Measurements from ENCODE around the gene FTCD. TPM values are rescaled to one million over a fixed set of nuclear protein-coding genes. Genes with fewer than 3 reads are reported as not detected.
A peak's percentile ranks its signal among the peaks of the same experiment; 100 is the strongest.

FTCD gene
- total and polyA plus RNA-seq, 2 of the 8 experiments (the other 6 are each of a cell fraction or from before 2014, with no cell fraction given): 3.3 to 4.9 TPM

DNA sequence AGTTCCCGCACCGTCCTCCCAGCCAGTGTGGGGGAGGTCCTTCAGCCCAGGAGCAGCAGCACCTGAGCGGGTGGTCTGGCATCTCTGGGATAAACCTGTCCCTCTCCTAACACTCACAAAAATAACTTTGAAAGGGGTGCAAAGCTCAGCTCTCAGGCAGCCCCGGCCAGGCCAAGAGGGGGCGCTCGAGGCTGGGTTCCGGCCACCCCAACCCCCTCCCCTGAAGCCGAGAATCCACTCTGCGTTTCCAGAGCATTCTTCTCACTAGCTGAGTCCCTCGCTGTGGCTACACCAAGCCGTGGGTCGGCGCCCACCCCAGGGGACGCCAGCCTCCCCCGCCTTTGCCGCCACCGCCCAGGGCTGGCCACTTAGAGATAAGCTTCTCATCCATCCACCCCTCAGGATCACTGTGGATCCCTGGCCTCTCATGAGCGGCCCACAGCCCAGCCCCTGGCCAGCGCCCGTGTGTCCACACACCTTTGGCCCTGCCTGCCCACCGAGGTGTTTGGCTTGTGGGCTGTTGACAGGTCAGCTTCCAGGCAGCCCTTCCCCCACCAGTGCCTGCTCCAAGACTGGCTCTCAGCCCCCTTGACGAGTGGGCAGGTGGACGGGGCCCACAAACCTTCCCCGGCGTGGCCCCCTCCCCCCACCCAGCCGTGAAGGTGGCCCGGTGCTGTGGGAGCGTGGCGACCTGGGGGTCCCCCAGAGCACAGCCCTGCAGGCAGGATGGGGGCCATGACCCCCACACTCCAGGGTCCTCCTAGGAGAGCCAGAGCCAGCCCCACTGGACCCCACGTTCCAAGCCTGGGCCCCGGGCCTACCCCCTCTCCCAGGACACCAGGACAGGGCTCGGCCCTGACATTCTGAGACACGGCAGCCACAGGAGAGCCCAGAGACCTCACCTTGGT is 1.9 kb downstream of the FTCD start:
- H4K5ac ChIP-seq (ENCODE audit: insufficient read length, low read depth, low read length): peak overlapping the region; percentile 35
- TF ChIP-seq TCF12 (IDR thresholded peaks at IDR 0.05; ENCODE audit: low read depth, low read length): no peak
- TF ChIP-seq GABPA (IDR thresholded peaks at IDR 0.05; ENCODE audit: borderline replicate concordance, insufficient read depth, low read length): peak; percentile 73; the same call in 1 of the 2 replicates
- TF ChIP-seq CTBP2 (IDR thresholded peaks at IDR 0.05; ENCODE audit: borderline replicate concordance, insufficient read depth, insufficient read length, low read length): no peak
- no peak for TF ChIP-seq MAX (IDR thresholded peaks at IDR 0.05)
- no peak for TF ChIP-seq CHD2 (IDR thresholded peaks at IDR 0.05; ENCODE audit: low read length)
- 0 out of 2 replicates have a peak, but pooled peaks have one; percentile 20 for TF ChIP-seq EGR1 (IDR thresholded peaks at IDR 0.05; ENCODE audit: borderline replicate concordance, low read depth, low read length)
- no peak for TF ChIP-seq RXRA (IDR thresholded peaks at IDR 0.05; ENCODE audit: insufficient read depth, low read depth, low read length)
- TF ChIP-seq TAF1 (IDR thresholded peaks at IDR 0.05; ENCODE audit: low read depth, low read length): 0 out of 2 replicates have a peak, but pooled peaks have one; percentile 28
- TF ChIP-seq RAD21 (IDR thresholded peaks at IDR 0.05 in 1 of 2, conservative IDR thresholded peaks at IDR 0.05 in 1 of 2; ENCODE audit: low read depth in 2 of 2, low read length in 2 of 2): peak; percentile 60 to 69; a peak in 3 of 4 replicates
- TF ChIP-seq JUN (IDR thresholded peaks at IDR 0.05; ENCODE audit: low read depth, low read length): no peak

More for the DNA sequence above, 1.9 kb downstream of the FTCD start:
- Histone ChIP-seq H2BK5ac (ENCODE audit: low read depth, low read length) (peak overlapping the region; percentile 52; the same call in 1 of the 2 replicates), H3K9ac (replicated peaks in 1 of 4; ENCODE audit: extremely low read depth in 1 of 4, low read depth in 3 of 4, low read length in 3 of 4) (no peak overlapping the region; a peak in 1 of 7 replicates), H3K4me3 (ENCODE audit: extremely low read depth in 1 of 4, insufficient read depth in 2 of 4, low read depth in 3 of 4, low read length in 4 of 4) (no peak overlapping the region; a peak in 1 of 8 replicates), H4K8ac (ENCODE audit: extremely low read depth, insufficient read depth, low read length) (peak overlapping the region; percentile 89), H3K9me3 (ENCODE audit: insufficient read depth in 2 of 2, low read depth in 1 of 2, low read length in 1 of 2) (no peaks in the 10 kb centered on the region), H2AK5ac (ENCODE audit: low read depth, low read length) (no peak overlapping the region), H3K4me1 (replicated peaks in 1 of 4; ENCODE audit: control insufficient read depth in 3 of 4, insufficient read depth in 4 of 4, low read length in 3 of 4) (peaks cover 0 to 24% (median 15%) of the 10 kb centered on the region in 4 experiments; a peak in 5 of 7 replicates), H3K56ac (replicated peaks; ENCODE audit: insufficient read length, low read depth, low read length) (no peak overlapping the region), H3K27me3 (replicated peaks in 1 of 4; ENCODE audit: control insufficient read depth in 3 of 4, extremely low read depth in 1 of 4, insufficient read depth in 3 of 4, low read length in 3 of 4) (no peaks in the 10 kb centered on the region), H3K4me2 (ENCODE audit: insufficient read depth in 1 of 2, low read depth in 2 of 2, low read length in 2 of 2) (peak overlapping the region; percentile 2 to 50; a peak in 2 of 4 replicates), H3K23ac (ENCODE audit: insufficient read length) (no peak overlapping the region), H3K23me2 (ENCODE audit: low read depth, low read length) (no peaks in the 10 kb centered on the region), H3K79me1 (ENCODE audit: low read depth, low read length) (no peaks in the 10 kb centered on the region), H4K91ac (replicated peaks; ENCODE audit: insufficient read length, low read length) (peak overlapping the region; percentile 68), H3K14ac (ENCODE audit: insufficient read length) (no peak overlapping the region), H3K27ac (ENCODE audit: low read depth, low read length) (no peak overlapping the region; the same call in 1 of the 2 replicates), H4K20me1 (replicated peaks in 1 of 2; ENCODE audit: control insufficient read depth in 1 of 2, insufficient read depth in 2 of 2, low read length in 2 of 2) (peaks cover 0 to 4% of the 10 kb centered on the region in 2 experiments), H2AFZ (ENCODE audit: low read length) (no peak overlapping the region), H3K36me3 (ENCODE audit: control insufficient read depth in 2 of 4, insufficient read depth in 4 of 4, low read length in 3 of 4) (peaks cover 0 to 4% (median 0%) of the 10 kb centered on the region in 4 experiments; a peak in 1 of 8 replicates), H3K4ac (replicated peaks; ENCODE audit: insufficient read length, low read depth, low read length) (peak overlapping the region; percentile 94), H3K79me2 (ENCODE audit: control insufficient read depth in 1 of 2, insufficient read depth in 2 of 2, low read length in 2 of 2) (no peaks in the 10 kb centered on the region), H2BK12ac (ENCODE audit: low read depth, low read length) (peak overlapping the region; percentile 50; the same call in 1 of the 2 replicates), H3K18ac (ENCODE audit: extremely low read depth, low read length) (peak overlapping the region; percentile 93; the same call in 1 of the 2 replicates), H2BK15ac (ENCODE audit: low read length) (peak overlapping the region; percentile 61; the same call in 1 of the 2 replicates), H2BK20ac (ENCODE audit: low read length) (no peak overlapping the region), H2BK120ac (replicated peaks; ENCODE audit: low read depth, low read length) (no peak overlapping the region)
- POLR2A ChIA-PET (ENCODE audit: partially characterized antibody): interaction anchor here (3.5 kb wide), 1 partner anchor 11 kb away, joined by 12 read pairs; no protein-coding TSS in a partner anchor
- 46% methylated on average over 28 of the region's 33 CpGs; no CpG with 5 or more reads in 1 of the 2 experiments for WGBS, 2 experiments (ENCODE audit: extremely low coverage in 1 of 2, insufficient coverage in 1 of 2, insufficient read length in 1 of 2, insufficient replicate concordance in 2 of 2, low coverage in 1 of 2, low lambda C conversion rate in 2 of 2, missing lambda C conversion rate in 1 of 2)
- CTCF ChIA-PET (ENCODE audit: partially characterized antibody): interaction anchor here (0.6 to 3.3 kb wide), 31 partner anchors 8 to 547 kb away, joined by 3 to 39 read pairs (median 4); no protein-coding TSS in a partner anchor
- peak; percentile 29 to 95 for DNase-seq (ENCODE audit: low read depth in 1 of 2, low spot score in 2 of 2)
- peak; percentile 24 for FAIRE-seq

All from H1 (cell line).